ENCODE results near the gene DNTTIP2.

- TF ChIP-seq CTCF (IDR thresholded peaks at IDR 0.05) (no peak), POLR2A (IDR thresholded peaks at IDR 0.05) (no peak)
These were observed 58.2 kb downstream of the DNTTIP2 start for GRCh38 chr1:93820554-93821422.
